ENCODE results near the gene KRT26. TPM values are rescaled to one million over a fixed set of nuclear protein-coding genes. Genes with fewer than 3 reads are reported as not detected.

KRT26 gene
- total and polyA plus RNA-seq, 2 experiments from 2014 or later, result not detected

DNA sequence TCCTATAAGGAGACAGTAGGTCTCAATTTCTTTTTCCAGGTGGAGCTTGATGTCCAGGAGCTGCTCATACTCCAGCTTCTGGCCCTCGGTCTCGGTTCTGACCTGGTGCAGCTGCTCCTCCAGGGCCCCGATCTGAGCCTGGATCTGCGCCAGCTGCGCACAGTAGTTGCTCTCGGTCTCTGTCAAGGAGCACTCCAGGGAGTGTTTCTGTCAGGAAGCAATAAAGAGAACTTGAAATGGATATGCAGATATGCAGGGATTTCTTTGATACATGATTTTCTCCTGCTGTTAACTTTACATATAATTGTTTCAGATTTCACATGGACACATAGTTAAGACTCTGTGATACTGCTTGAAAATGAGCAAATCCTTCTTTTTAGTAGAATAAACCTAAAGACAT lies 21.6 kb downstream of the KRT26 start:
- Histone ChIP-seq H3K36me3 (ENCODE audit: insufficient read depth) (no peaks in the 10 kb centered on the region), H2AFZ (no peak overlapping the region), H4K20me1 (replicated peaks; ENCODE audit: insufficient read depth) (no peaks in the 10 kb centered on the region), H3F3A (replicated peaks; ENCODE audit: low read depth) (no peaks in the 10 kb centered on the region), H3K4me3 (no peak overlapping the region), H3K9me2 (ENCODE audit: insufficient read depth) (no peaks in the 10 kb centered on the region), H3K27ac (ENCODE audit: low read depth) (no peak overlapping the region), H3K4me1 (ENCODE audit: insufficient read depth) (no peaks in the 10 kb centered on the region), H3K27me3 (ENCODE audit: insufficient read depth) (no peaks in the 10 kb centered on the region), H3K4me2 (no peak overlapping the region), H3K79me2 (replicated peaks; ENCODE audit: insufficient read depth) (no peaks in the 10 kb centered on the region)
- no peaks in the 10 kb centered on the region for H3K36me3 Mint-ChIP-seq (ENCODE audit: low read depth)
- no peak overlapping the region for H3K27ac Mint-ChIP-seq
- TF ChIP-seq JUNB (IDR thresholded peaks at IDR 0.05; ENCODE audit: unreplicated experiment) (no peak), STAT1 (IDR thresholded peaks at IDR 0.05; ENCODE audit: unreplicated experiment) (no peak), NANOG (IDR thresholded peaks at IDR 0.05; ENCODE audit: borderline replicate concordance) (no peak), EZH2 (IDR thresholded peaks at IDR 0.05; ENCODE audit: low read depth, unreplicated experiment) (no peak), ZNF331 (CRISPR knock-in tag; IDR thresholded peaks at IDR 0.05; ENCODE audit: low read depth) (no peak), CREB1 (CRISPR knock-in tag; IDR thresholded peaks at IDR 0.05; ENCODE audit: low read depth) (no peak), POLR2AphosphoS5 (IDR thresholded peaks at IDR 0.05; ENCODE audit: low read depth) (no peak), EZH2phosphoT487 (IDR thresholded peaks at IDR 0.05; ENCODE audit: unreplicated experiment) (no peak), ZNF114 (CRISPR knock-in tag; IDR thresholded peaks at IDR 0.05) (no peak)
- TF ChIP-seq, protein P1, sequence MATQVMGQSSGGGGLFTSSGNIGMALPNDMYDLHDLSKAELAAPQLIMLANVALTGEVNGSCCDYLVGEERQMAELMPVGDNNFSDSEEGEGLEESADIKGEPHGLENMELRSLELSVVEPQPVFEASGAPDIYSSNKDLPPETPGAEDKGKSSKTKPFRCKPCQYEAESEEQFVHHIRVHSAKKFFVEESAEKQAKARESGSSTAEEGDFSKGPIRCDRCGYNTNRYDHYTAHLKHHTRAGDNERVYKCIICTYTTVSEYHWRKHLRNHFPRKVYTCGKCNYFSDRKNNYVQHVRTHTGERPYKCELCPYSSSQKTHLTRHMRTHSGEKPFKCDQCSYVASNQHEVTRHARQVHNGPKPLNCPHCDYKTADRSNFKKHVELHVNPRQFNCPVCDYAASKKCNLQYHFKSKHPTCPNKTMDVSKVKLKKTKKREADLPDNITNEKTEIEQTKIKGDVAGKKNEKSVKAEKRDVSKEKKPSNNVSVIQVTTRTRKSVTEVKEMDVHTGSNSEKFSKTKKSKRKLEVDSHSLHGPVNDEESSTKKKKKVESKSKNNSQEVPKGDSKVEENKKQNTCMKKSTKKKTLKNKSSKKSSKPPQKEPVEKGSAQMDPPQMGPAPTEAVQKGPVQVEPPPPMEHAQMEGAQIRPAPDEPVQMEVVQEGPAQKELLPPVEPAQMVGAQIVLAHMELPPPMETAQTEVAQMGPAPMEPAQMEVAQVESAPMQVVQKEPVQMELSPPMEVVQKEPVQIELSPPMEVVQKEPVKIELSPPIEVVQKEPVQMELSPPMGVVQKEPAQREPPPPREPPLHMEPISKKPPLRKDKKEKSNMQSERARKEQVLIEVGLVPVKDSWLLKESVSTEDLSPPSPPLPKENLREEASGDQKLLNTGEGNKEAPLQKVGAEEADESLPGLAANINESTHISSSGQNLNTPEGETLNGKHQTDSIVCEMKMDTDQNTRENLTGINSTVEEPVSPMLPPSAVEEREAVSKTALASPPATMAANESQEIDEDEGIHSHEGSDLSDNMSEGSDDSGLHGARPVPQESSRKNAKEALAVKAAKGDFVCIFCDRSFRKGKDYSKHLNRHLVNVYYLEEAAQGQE (IDR thresholded peaks at IDR 0.05; ENCODE audit: unreplicated experiment), result no peak
- TF ChIP-seq, protein P2, sequence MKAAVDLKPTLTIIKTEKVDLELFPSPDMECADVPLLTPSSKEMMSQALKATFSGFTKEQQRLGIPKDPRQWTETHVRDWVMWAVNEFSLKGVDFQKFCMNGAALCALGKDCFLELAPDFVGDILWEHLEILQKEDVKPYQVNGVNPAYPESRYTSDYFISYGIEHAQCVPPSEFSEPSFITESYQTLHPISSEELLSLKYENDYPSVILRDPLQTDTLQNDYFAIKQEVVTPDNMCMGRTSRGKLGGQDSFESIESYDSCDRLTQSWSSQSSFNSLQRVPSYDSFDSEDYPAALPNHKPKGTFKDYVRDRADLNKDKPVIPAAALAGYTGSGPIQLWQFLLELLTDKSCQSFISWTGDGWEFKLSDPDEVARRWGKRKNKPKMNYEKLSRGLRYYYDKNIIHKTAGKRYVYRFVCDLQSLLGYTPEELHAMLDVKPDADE (IDR thresholded peaks at IDR 0.05), result no peak
- TF ChIP-seq, protein P3, sequence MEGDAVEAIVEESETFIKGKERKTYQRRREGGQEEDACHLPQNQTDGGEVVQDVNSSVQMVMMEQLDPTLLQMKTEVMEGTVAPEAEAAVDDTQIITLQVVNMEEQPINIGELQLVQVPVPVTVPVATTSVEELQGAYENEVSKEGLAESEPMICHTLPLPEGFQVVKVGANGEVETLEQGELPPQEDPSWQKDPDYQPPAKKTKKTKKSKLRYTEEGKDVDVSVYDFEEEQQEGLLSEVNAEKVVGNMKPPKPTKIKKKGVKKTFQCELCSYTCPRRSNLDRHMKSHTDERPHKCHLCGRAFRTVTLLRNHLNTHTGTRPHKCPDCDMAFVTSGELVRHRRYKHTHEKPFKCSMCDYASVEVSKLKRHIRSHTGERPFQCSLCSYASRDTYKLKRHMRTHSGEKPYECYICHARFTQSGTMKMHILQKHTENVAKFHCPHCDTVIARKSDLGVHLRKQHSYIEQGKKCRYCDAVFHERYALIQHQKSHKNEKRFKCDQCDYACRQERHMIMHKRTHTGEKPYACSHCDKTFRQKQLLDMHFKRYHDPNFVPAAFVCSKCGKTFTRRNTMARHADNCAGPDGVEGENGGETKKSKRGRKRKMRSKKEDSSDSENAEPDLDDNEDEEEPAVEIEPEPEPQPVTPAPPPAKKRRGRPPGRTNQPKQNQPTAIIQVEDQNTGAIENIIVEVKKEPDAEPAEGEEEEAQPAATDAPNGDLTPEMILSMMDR (conservative IDR thresholded peaks at IDR 0.05; ENCODE audit: low read depth in 2 of 2), result no peak
- TF ChIP-seq, protein P4, sequence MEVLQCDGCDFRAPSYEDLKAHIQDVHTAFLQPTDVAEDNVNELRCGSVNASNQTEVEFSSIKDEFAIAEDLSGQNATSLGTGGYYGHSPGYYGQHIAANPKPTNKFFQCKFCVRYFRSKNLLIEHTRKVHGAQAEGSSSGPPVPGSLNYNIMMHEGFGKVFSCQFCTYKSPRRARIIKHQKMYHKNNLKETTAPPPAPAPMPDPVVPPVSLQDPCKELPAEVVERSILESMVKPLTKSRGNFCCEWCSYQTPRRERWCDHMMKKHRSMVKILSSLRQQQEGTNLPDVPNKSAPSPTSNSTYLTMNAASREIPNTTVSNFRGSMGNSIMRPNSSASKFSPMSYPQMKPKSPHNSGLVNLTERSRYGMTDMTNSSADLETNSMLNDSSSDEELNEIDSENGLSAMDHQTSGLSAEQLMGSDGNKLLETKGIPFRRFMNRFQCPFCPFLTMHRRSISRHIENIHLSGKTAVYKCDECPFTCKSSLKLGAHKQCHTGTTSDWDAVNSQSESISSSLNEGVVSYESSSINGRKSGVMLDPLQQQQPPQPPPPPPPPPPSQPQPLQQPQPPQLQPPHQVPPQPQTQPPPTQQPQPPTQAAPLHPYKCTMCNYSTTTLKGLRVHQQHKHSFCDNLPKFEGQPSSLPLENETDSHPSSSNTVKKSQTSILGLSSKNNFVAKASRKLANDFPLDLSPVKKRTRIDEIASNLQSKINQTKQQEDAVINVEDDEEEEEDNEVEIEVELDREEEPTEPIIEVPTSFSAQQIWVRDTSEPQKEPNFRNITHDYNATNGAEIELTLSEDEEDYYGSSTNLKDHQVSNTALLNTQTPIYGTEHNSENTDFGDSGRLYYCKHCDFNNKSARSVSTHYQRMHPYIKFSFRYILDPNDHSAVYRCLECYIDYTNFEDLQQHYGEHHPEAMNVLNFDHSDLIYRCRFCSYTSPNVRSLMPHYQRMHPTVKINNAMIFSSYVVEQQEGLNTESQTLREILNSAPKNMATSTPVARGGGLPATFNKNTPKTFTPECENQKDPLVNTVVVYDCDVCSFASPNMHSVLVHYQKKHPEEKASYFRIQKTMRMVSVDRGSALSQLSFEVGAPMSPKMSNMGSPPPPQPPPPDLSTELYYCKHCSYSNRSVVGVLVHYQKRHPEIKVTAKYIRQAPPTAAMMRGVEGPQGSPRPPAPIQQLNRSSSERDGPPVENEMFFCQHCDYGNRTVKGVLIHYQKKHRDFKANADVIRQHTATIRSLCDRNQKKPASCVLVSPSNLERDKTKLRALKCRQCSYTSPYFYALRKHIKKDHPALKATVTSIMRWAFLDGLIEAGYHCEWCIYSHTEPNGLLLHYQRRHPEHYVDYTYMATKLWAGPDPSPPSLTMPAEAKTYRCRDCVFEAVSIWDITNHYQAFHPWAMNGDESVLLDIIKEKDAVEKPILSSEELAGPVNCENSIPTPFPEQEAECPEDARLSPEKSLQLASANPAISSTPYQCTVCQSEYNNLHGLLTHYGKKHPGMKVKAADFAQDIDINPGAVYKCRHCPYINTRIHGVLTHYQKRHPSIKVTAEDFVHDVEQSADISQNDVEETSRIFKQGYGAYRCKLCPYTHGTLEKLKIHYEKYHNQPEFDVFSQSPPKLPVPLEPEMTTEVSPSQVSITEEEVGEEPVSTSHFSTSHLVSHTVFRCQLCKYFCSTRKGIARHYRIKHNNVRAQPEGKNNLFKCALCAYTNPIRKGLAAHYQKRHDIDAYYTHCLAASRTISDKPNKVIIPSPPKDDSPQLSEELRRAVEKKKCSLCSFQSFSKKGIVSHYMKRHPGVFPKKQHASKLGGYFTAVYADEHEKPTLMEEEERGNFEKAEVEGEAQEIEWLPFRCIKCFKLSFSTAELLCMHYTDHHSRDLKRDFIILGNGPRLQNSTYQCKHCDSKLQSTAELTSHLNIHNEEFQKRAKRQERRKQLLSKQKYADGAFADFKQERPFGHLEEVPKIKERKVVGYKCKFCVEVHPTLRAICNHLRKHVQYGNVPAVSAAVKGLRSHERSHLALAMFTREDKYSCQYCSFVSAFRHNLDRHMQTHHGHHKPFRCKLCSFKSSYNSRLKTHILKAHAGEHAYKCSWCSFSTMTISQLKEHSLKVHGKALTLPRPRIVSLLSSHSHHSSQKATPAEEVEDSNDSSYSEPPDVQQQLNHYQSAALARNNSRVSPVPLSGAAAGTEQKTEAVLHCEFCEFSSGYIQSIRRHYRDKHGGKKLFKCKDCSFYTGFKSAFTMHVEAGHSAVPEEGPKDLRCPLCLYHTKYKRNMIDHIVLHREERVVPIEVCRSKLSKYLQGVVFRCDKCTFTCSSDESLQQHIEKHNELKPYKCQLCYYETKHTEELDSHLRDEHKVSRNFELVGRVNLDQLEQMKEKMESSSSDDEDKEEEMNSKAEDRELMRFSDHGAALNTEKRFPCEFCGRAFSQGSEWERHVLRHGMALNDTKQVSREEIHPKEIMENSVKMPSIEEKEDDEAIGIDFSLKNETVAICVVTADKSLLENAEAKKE (CRISPR knock-in tag; IDR thresholded peaks at IDR 0.05), result no peak
- no peaks in the 10 kb centered on the region for H3K9me3 Mint-ChIP-seq
- H3K27me3 Mint-ChIP-seq (ENCODE audit: insufficient read depth, low read depth, poor library complexity), result no peaks in the 10 kb centered on the region
- no peak overlapping the region for H3K4me3 Mint-ChIP-seq
- ATAC-seq (no peak), DNase-seq (ENCODE audit: low spot score) (no peak)
- H3K4me1 Mint-ChIP-seq, result peaks cover 4% of the 10 kb centered on the region; the same call in 1 of the 3 replicates

Measured in GM23338 (cell line).